KOPT-K1 (cell line): ENCODE data around the gene KIF1B.

Experiments used
- H3K27ac ChIP-seq: fragments of 200-600 bp; sonication (generic); 2 replicates; pipeline ENCODE4 v1.5.1; 2016; ENCODE audit warnings: antibody characterized with exemption, mild to moderate bottlenecking, low read depth, low read length; ENCODE audit not compliant: poor library complexity, severe bottlenecking
- H3K36me3 ChIP-seq: fragments of 200-600 bp; sonication (generic); 2 replicates; pipeline ENCODE4 v1.5.1; 2017; ENCODE audit warnings: antibody characterized with exemption, mild to moderate bottlenecking, low read length, moderate library complexity; ENCODE audit not compliant: insufficient read depth
- H3K9me3 ChIP-seq: fragments of 200-600 bp; sonication (generic); 2 replicates; pipeline ENCODE4 v1.5.1; 2017; ENCODE audit warnings: antibody characterized with exemption, low read length, mild to moderate bottlenecking; ENCODE audit not compliant: insufficient read depth, poor library complexity, severe bottlenecking

The KIF1B gene

DNA sequence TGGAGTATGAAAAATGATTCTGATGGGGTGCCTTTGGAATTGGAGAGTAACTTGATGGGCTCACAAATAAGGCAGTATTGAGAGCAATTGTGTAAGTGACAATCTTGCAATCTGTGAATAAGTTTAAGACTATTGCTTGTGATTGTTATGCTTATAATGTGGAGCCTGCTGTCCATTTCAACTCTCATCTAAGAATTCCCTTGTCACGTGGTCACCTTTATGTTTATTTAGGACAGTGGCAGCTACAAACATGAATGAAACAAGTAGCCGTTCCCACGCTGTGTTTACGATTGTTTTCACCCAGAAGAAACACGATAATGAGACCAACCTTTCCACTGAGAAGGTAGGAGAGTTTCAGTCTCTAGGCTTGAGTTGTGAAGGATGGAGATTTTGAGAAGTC lies 57.6 kb downstream of the KIF1B start:
- no peaks in the 10 kb centered on the region for H3K9me3 ChIP-seq
- no peaks in the 10 kb centered on the region for H3K36me3 ChIP-seq
- no peak overlapping the region for H3K27ac ChIP-seq

- Histone ChIP-seq H3K36me3 (no peaks in the 10 kb centered on the region), H3K27ac (peak overlapping the region; percentile 52), H3K9me3 (no peaks in the 10 kb centered on the region)
These were observed 60.7 kb downstream of the KIF1B start for GRCh38 chr1:10271090-10271489.

DNA sequence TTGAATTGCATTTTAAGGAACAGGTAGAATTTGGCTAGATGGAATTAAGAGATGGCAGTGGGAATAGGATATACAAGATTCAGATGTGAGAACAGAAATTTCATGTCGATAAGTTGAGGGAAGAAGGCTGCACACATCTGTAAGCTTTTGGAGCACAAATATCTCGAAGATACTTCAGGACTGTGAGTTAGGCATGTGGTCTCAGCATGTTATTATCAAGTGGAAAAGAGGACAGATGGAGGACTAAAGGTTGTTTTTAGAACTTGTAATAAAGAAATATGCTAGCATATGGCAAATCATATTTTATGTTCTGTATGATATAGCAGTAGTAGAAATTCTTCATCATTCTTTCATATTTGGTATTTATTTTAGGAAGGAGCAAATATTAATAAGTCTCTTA lies 61.5 kb downstream of the KIF1B start:
- H3K9me3 ChIP-seq = no peaks in the 10 kb centered on the region
- H3K27ac ChIP-seq = peak overlapping the region; percentile 52
- H3K36me3 ChIP-seq = no peaks in the 10 kb centered on the region

GRCh38 chr1:10272274-10272673 lies 61.9 kb downstream of the KIF1B start:
- no peak overlapping the region for H3K27ac ChIP-seq
- no peaks in the 10 kb centered on the region for H3K9me3 ChIP-seq
- H3K36me3 ChIP-seq = no peaks in the 10 kb centered on the region

DNA sequence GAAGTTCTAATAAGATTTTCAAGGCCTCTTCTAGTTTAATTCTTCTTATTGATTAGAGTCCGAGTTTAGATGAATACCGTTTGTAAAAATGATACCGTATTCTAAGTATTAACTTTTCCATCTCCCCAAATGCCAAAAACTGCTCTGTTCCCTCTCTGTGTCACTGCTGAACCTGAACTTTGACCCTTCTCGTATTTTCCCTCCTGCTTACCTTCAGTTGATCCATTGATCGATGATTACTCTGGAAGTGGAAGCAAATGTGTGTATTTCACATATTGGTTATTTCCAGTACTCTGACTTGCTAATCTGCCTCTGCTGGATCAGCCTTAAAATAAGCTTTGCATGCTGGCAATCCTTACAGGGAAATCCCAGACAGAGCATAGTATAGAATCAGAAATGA lies 68.5 kb downstream of the KIF1B start:
- H3K27ac ChIP-seq = no peak overlapping the region
- H3K36me3 ChIP-seq = no peaks in the 10 kb centered on the region
- H3K9me3 ChIP-seq = no peaks in the 10 kb centered on the region

GRCh38 chr1:10280439-10281350 lies 70.3 kb downstream of the KIF1B start:
- H3K36me3 ChIP-seq = no peaks in the 10 kb centered on the region
- no peaks in the 10 kb centered on the region for H3K9me3 ChIP-seq
- H3K27ac ChIP-seq = no peak overlapping the region

DNA sequence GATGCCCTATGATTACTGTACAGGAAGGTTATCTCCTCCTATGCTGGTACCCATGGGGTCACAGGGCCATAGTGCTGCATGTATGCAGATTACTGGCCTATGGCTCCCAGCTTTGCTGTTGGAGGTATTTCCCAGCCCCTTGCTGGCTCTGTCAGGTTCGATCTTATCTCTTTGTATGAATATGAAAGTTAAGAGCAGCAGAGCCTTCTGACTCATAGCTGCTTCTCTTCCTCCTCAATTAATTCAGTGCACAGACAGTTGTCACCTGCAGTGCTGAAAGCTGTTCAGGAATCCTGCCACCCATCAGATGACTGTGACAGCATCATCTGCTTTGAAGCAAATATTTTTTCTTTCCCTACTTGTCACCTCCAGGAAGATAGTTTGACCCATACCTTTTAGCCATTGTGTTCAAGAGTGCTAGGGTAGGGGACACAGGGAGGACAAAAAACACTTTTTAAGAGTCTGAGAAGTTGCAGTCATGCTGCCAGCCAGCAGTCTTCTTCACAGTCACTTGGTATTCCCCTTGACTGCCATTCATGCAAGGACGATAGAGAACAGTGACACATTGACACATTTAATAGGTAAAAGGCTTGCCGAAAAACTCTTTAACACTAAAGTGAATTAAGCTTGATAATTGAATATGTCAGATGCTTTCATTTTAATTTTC lies 73.1 kb downstream of the KIF1B start:
- Histone ChIP-seq H3K9me3 (no peaks in the 10 kb centered on the region), H3K27ac (no peak overlapping the region), H3K36me3 (no peaks in the 10 kb centered on the region)

DNA sequence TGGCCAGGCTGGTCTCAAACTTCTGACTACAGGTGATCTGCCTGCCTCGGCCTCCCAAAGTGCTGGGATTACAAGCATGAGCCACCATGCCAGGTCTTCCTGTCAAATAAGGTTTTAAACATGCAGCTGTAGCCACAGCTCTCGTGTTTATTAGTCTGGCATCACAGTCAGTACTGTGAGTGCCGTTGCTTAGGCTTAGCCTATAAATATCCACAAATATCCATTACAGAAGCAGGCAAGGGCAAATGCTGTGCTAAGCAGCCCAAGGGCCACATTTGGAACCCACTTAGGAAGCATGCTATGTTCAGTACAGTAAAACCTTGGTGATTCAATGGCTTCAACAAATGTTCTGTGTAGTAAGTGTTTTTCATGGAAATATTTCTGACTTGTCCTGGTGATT lies 75.9 kb downstream of the KIF1B start:
- Histone ChIP-seq H3K36me3 (no peaks in the 10 kb centered on the region), H3K9me3 (no peaks in the 10 kb centered on the region), H3K27ac (no peak overlapping the region)

DNA sequence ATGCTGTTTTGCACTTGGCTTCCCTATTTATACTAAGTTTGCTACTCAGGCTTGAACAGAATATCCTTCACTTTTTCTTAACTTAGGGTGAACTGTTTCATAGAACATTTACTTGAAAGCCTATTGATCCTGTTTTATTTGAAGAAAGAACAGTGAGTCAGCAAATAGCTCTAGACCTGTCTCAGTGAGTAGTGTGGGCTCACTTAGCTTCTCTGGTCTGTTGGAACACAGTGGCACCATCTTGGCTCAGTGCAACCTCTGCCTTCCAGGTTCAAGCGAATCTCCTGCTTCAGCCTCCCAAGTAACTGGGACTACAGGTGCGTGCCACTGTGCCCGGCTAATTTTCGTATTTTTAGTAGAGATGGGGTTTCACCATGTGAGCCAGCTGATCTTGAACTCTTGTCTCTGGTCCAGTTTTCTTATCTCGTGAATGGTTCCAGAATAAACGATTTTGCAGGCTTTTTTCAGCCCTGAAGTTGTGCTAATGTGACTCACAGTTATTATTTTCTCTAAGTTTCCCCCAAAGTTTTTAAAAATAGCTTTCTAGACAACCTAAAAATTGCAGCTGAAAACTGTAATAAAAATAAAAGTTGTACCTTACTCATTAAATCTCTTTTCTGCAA lies 76.8 kb downstream of the KIF1B start:
- Histone ChIP-seq H3K36me3 (no peaks in the 10 kb centered on the region), H3K27ac (no peak overlapping the region)

GRCh38 chr1:10288029-10288615 lies 77.8 kb downstream of the KIF1B start:
- Histone ChIP-seq H3K9me3 (no peaks in the 10 kb centered on the region), H3K27ac (no peak overlapping the region), H3K36me3 (no peaks in the 10 kb centered on the region)

More for the DNA sequence above, 76.8 kb downstream of the KIF1B start:
- no peaks in the 10 kb centered on the region for H3K9me3 ChIP-seq

GRCh38 chr1:10291705-10292104 lies 81.3 kb downstream of the KIF1B start:
- no peak overlapping the region for H3K27ac ChIP-seq
- no peaks in the 10 kb centered on the region for H3K36me3 ChIP-seq

GRCh38 chr1:10292188-10292587 lies 81.8 kb downstream of the KIF1B start:
- Histone ChIP-seq H3K9me3 (no peaks in the 10 kb centered on the region), H3K27ac (no peak overlapping the region), H3K36me3 (no peaks in the 10 kb centered on the region)

More at GRCh38 chr1:10291705-10292104, 81.3 kb downstream of the KIF1B start:
- H3K9me3 ChIP-seq = no peaks in the 10 kb centered on the region

- H3K36me3 ChIP-seq = no peaks in the 10 kb centered on the region
- H3K9me3 ChIP-seq = no peaks in the 10 kb centered on the region
- no peak overlapping the region for H3K27ac ChIP-seq
These were observed 85.2 kb downstream of the KIF1B start for GRCh38 chr1:10295481-10296085.

GRCh38 chr1:10299151-10299550 lies 88.8 kb downstream of the KIF1B start:
- Histone ChIP-seq H3K27ac (no peak overlapping the region), H3K9me3 (no peaks in the 10 kb centered on the region), H3K36me3 (no peaks in the 10 kb centered on the region)

GRCh38 chr1:10302416-10302815 lies 92.0 kb downstream of the KIF1B start:
- Histone ChIP-seq H3K36me3 (no peaks in the 10 kb centered on the region), H3K27ac (no peak overlapping the region), H3K9me3 (no peaks in the 10 kb centered on the region)
